ENCODE measurements around the gene MTG1. TPM values are rescaled to one million over a fixed set of nuclear protein-coding genes. Genes with fewer than 3 reads are reported as not detected.

Gene MTG1
- total RNA-seq, 1 donor from 2014 or later: 65.2 TPM

DNA sequence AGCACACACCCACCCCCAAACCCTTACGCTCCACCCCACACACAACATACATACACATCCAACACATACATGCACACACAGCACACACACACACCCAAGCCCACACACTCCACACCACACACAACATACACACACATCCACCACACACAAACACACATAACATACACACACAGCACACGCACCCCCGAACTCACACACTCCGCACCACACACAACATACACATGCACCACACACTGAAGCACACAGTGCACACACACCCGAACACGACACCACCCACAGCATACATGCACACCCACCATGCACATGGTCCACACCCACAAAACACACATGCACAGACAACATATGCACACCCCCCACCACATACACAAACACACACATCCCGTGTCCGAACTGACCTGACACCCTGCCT, 44.8 kb upstream of the MTG1 start:
- H3K27ac Mint-ChIP-seq (ENCODE audit: unreplicated experiment): no peak overlapping the region
- no peak for TF ChIP-seq CTCF (IDR thresholded peaks at IDR 0.05)
- no peaks in the 10 kb centered on the region for H3K36me3 Mint-ChIP-seq (ENCODE audit: unreplicated experiment)
- H3K4me1 Mint-ChIP-seq (ENCODE audit: unreplicated experiment): no peaks in the 10 kb centered on the region
- H3K9me3 Mint-ChIP-seq (ENCODE audit: unreplicated experiment): no peaks in the 10 kb centered on the region
- no peak overlapping the region for H3K4me3 Mint-ChIP-seq (ENCODE audit: unreplicated experiment)
- no peak for DNase-seq (ENCODE audit: extremely low spot score, unreplicated experiment)
- peaks cover 9% of the 10 kb centered on the region for H3K27me3 Mint-ChIP-seq (ENCODE audit: unreplicated experiment)

DNA sequence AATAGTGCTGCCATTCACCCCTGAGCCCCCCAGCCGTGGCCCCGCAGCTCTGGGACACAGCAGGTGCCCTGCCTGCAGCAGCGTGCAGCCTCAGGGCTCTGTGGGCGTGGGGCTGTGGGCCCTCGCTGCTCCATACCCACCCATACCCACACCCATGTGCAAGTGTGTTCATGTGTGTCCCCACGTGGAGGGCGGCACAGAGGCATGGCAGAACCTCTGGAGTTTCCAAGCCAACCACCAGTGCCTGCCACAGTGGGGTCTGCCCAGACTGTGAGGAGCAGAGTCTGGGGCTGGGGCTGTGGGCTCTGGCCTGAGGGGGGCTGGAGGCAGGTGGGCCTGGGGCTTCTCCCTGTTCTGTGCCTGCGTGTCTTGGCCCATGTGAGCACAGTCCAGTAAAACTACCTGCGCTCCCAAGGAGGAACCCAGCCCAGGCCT, 44.4 kb upstream of the MTG1 start:
- H3K4me3 Mint-ChIP-seq (ENCODE audit: unreplicated experiment): no peak overlapping the region
- no peaks in the 10 kb centered on the region for H3K4me1 Mint-ChIP-seq (ENCODE audit: unreplicated experiment)
- no peak for DNase-seq (ENCODE audit: extremely low spot score, unreplicated experiment)
- H3K36me3 Mint-ChIP-seq (ENCODE audit: unreplicated experiment): no peaks in the 10 kb centered on the region
- H3K27ac Mint-ChIP-seq (ENCODE audit: unreplicated experiment): no peak overlapping the region
- H3K27me3 Mint-ChIP-seq (ENCODE audit: unreplicated experiment): peaks cover 9% of the 10 kb centered on the region
- no peak for TF ChIP-seq CTCF (IDR thresholded peaks at IDR 0.05)
- H3K9me3 Mint-ChIP-seq (ENCODE audit: unreplicated experiment): no peaks in the 10 kb centered on the region

GRCh38 chr10:133350283-133350949, 43.5 kb upstream of the MTG1 start:
- Mint-ChIP-seq H3K27me3 (ENCODE audit: unreplicated experiment) (peaks cover 1% of the 10 kb centered on the region), H3K4me3 (ENCODE audit: unreplicated experiment) (no peak overlapping the region), H3K9me3 (ENCODE audit: unreplicated experiment) (no peaks in the 10 kb centered on the region), H3K36me3 (ENCODE audit: unreplicated experiment) (no peaks in the 10 kb centered on the region), H3K27ac (ENCODE audit: unreplicated experiment) (no peak overlapping the region), H3K4me1 (ENCODE audit: unreplicated experiment) (no peaks in the 10 kb centered on the region)
- TF ChIP-seq CTCF (IDR thresholded peaks at IDR 0.05): no peak
- no peak for DNase-seq (ENCODE audit: extremely low spot score, unreplicated experiment)

GRCh38 chr10:133350950-133351329, 43.0 kb upstream of the MTG1 start:
- Mint-ChIP-seq H3K27me3 (ENCODE audit: unreplicated experiment) (no peaks in the 10 kb centered on the region), H3K4me1 (ENCODE audit: unreplicated experiment) (no peaks in the 10 kb centered on the region), H3K36me3 (ENCODE audit: unreplicated experiment) (no peaks in the 10 kb centered on the region), H3K4me3 (ENCODE audit: unreplicated experiment) (no peak overlapping the region), H3K9me3 (ENCODE audit: unreplicated experiment) (no peaks in the 10 kb centered on the region), H3K27ac (ENCODE audit: unreplicated experiment) (no peak overlapping the region)
- DNase-seq (ENCODE audit: extremely low spot score, unreplicated experiment): no peak
- no peak for TF ChIP-seq CTCF (IDR thresholded peaks at IDR 0.05)

DNA sequence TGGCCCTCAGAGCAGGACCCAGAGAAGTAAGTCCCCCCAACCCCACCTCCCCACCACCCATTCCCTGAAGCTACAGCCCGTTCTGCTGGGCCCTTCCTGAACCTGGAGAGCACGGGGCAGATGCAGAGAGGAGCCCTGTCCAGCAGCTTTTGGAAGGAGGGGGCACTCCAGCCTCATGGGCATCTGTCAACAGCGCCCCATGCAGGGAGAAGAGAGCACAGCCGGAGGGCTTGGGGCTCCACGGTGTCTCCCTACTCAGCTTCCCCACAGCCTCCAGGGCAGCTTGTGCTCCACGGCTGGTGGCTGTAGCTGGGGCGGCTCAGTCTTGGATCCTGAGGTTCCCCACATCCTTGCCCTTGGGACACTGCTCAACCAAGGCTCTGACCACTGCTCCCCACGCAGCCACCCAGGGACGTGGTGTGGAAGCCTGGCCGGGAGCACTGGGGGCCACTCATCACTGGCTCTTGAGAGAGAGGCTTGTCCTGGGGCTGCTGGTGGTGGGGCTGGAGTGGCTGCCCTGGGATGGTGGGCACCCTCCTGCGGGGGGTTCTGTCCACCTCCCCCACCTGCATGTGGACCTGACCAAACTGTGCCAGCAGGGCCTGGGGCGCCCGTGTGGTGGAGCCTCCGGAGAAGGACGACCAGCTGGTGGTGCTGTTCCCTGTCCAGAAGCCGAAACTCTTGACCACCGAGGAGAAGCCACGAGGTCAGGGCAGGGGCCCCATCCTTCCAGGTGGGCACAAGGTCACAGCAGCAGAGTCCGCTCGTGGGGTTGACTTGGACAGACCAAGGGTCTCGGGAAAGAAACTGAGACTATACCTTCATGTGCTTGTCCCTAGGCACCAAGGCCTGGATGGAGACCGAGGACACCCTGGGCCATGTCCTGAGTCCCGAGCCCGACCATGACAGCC, 42.3 kb upstream of the MTG1 start:
- peaks cover 1% of the 10 kb centered on the region for H3K36me3 Mint-ChIP-seq (ENCODE audit: unreplicated experiment)
- H3K4me1 Mint-ChIP-seq (ENCODE audit: unreplicated experiment): no peaks in the 10 kb centered on the region
- H3K27ac Mint-ChIP-seq (ENCODE audit: unreplicated experiment): no peak overlapping the region
- no peaks in the 10 kb centered on the region for H3K9me3 Mint-ChIP-seq (ENCODE audit: unreplicated experiment)
- H3K4me3 Mint-ChIP-seq (ENCODE audit: unreplicated experiment): no peak overlapping the region
- no peak for DNase-seq (ENCODE audit: extremely low spot score, unreplicated experiment)
- H3K27me3 Mint-ChIP-seq (ENCODE audit: unreplicated experiment): no peaks in the 10 kb centered on the region
- TF ChIP-seq CTCF (IDR thresholded peaks at IDR 0.05): no peak

All from osteocyte (in vitro differentiated cells).